Activated T-cell treated with anti-CD3 and anti-CD28 coated beads, Interleukin-2, amount 50 U/mL, for 72 hours (primary cell): Measurements from ENCODE around the gene TENM3. TPM values are rescaled to one million over a fixed set of nuclear protein-coding genes. Genes with fewer than 3 reads are reported as not detected.
"Not testable (repeated sequence)": the region's sequence is repeated elsewhere in the genome, so short reads cannot be mapped to it uniquely, and the experiment has no call there.

Source experiments
- ATAC-seq, 2 donors: fragments of 150-1000 bp; cut with Tn5 transposase; replicated peaks in 1 of 2; 2 replicates each; pipeline ENCODE4 v1.10.0; 2021; ENCODE audit warnings: moderate library complexity in 2 of 2, mild to moderate bottlenecking in 1 of 2
- DNase-seq, 2 donors: peaks; one replicate each; pipeline ENCODE4 v3.0.0; 2021 to 2022; ENCODE audit warnings: mixed read lengths in 1 of 2
- H3K27ac Mint-ChIP-seq: one replicate; pipeline ENCODE4 v1.8.0; 2022; ENCODE audit warnings: mild to moderate bottlenecking, moderate library complexity, mixed read lengths
- H3K27me3 Mint-ChIP-seq: one replicate; pipeline ENCODE4 v1.8.0; 2022; ENCODE audit warnings: low read depth, mixed read lengths
- H3K36me3 Mint-ChIP-seq, 2 donors: one replicate each; pipeline ENCODE4 v1.8.0; 2022; ENCODE audit warnings: mixed read lengths in 2 of 2, mild to moderate bottlenecking in 1 of 2; ENCODE audit not compliant: insufficient read depth in 2 of 2
- H3K4me1 Mint-ChIP-seq: one replicate; pipeline ENCODE4 v1.8.0; 2022; ENCODE audit warnings: low read depth, mixed read lengths
- H3K4me3 Mint-ChIP-seq, 2 donors: one replicate each; pipeline ENCODE4 v1.8.0; 2022; ENCODE audit warnings: mild to moderate bottlenecking in 2 of 2, mixed read lengths in 2 of 2, moderate library complexity in 2 of 2
- H3K9me3 Mint-ChIP-seq, 2 donors: one replicate each; pipeline ENCODE4 v1.8.0; 2022; ENCODE audit warnings: mixed read lengths in 2 of 2
- total RNA-seq, 2 donors: library from RNA; stranded (reverse); gene quantifications; one replicate each; pipeline ENCODE4 v1.2.3, GENCODE V29; 2022

Gene TENM3
- total RNA-seq, 2 donors from 2014 or later, result 0.12 TPM; not detected in 1

DNA sequence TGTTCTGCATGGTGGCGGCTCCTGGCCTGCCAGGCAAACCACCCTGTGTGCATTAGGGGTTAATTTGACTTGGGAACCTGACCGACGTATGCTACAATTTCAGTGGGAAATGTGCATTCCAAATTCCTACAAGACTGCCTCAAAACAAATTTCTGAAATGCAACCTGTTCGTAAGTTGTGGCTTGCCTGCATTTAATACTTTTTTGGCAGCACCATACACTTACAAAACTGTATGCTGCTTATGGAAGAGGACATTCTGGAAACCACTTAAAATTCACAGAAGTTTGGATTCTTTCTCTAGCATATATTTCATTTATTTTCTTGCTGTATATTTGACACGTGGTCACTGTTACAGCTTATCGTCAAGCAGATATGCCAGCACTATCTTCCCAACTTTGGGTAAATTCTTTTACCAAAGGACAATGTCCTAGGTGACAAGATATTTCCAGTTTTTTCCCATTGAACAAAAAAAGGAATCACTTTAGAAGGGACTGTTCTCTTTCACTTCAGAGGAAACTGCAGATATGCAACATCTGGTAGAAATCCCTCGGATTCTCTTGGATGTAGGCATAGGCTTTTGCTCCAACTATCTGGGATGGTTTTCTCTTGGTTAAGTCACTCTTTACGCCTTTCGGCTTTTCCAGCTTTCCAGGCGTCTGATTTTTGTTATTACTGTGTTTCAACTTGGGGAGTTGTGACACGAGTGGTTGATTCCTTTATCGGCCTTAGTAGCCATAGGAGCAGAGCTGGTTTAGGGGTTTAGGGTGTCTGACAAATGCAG lies 9.7 kb upstream of the TENM3 start:
- Mint-ChIP-seq H3K4me1 (no peaks in the 10 kb centered on the region), H3K4me3 (no peak overlapping the region), H3K36me3 (no peaks in the 10 kb centered on the region), H3K27ac (no peak overlapping the region), H3K27me3 (no peaks in the 10 kb centered on the region), H3K9me3 (peaks cover 3 to 4% of the 10 kb centered on the region in 2 donors)
- no peak for DNase-seq
- ATAC-seq, result no peak

DNA sequence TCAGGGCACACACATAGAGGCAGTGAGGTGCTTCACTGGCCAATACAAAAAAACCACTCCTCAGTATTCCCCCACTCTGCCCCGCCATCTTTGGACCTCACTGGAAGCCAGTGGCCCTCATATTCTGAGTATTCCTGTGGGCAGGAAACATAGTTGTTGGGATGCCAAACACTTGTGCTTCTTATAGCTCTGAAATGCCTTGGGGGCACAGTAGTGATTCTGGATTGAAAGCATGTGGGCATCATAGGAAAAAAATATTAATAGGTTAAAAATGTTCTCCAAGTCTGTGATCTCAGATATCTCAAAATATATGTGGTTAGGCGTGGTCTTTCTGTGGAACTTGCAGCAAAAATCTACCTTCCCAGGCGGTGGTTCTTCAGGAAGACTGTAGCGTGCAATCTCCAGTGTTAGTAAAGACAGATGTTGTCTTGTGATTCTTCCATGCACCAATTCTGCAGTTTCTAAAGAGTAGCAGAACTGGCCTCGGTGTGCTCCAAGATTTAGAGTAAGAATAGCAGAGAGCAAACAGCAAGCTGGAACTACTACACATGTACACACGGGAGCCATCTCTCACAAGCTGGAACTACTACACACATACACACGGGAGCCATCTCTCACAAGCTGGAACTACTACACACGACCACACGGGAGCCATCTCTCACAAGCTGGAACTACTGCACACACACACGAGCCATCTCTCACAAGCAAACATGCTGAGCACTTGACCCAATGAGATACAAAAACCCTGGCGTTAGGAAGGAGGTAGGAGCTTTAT lies 8.0 kb upstream of the TENM3 start:
- DNase-seq (no peak), ATAC-seq (no peak)
- H3K36me3 Mint-ChIP-seq, result no peaks in the 10 kb centered on the region
- no peaks in the 10 kb centered on the region for H3K4me1 Mint-ChIP-seq
- H3K4me3 Mint-ChIP-seq, result no peak overlapping the region
- H3K27ac Mint-ChIP-seq, result no peak overlapping the region
- H3K9me3 Mint-ChIP-seq, result peaks cover 3 to 4% of the 10 kb centered on the region in 2 donors
- no peaks in the 10 kb centered on the region for H3K27me3 Mint-ChIP-seq

DNA sequence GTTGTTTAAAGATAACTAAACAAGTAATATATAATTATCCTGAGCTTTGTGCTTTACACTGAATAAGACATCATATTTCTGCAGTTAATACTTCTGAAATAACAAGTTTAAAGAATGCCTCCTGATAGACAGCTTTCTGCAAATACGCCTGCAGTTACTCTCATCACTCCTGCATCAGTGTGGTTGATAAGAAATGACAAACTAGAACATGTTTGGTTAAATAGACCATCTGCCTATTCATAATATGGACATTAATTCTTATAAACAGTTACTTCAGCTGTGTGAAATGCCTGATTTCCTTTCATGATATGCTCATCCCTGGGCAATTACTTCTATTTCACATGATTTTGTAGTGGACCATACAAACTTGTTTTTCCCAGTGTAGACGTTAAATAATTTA lies 7.0 kb upstream of the TENM3 start:
- Mint-ChIP-seq H3K27ac (no peak overlapping the region), H3K9me3 (peaks cover 3 to 4% of the 10 kb centered on the region in 2 donors), H3K4me1 (no peaks in the 10 kb centered on the region), H3K36me3 (no peaks in the 10 kb centered on the region), H3K27me3 (no peaks in the 10 kb centered on the region), H3K4me3 (no peak overlapping the region)
- ATAC-seq, result no peak
- DNase-seq, result no peak

- ATAC-seq, H3K9me3 Mint-ChIP-seq, H3K36me3 Mint-ChIP-seq, H3K27ac Mint-ChIP-seq, H3K4me3 Mint-ChIP-seq, DNase-seq, H3K27me3 Mint-ChIP-seq, H3K4me1 Mint-ChIP-seq: not testable (repeated sequence)
Observed at GRCh38 chr4:182237010-182237409, 6.2 kb upstream of the TENM3 start.

GRCh38 chr4:182238355-182238931 lies 4.8 kb upstream of the TENM3 start:
- Mint-ChIP-seq H3K36me3 (no peaks in the 10 kb centered on the region), H3K27me3 (no peaks in the 10 kb centered on the region), H3K27ac (no peak overlapping the region), H3K4me1 (no peaks in the 10 kb centered on the region), H3K9me3 (peaks cover 7 to 9% of the 10 kb centered on the region in 2 donors), H3K4me3 (no peak overlapping the region)
- ATAC-seq (no peak), DNase-seq (no peak)

GRCh38 chr4:182240161-182241130 lies 2.8 kb upstream of the TENM3 start:
- no peak for DNase-seq
- no peak overlapping the region for H3K27ac Mint-ChIP-seq
- H3K9me3 Mint-ChIP-seq, result peaks cover 7 to 9% of the 10 kb centered on the region in 2 donors
- H3K4me1 Mint-ChIP-seq, result no peaks in the 10 kb centered on the region
- H3K27me3 Mint-ChIP-seq, result no peaks in the 10 kb centered on the region
- H3K36me3 Mint-ChIP-seq, result no peaks in the 10 kb centered on the region
- no peak for ATAC-seq
- no peak overlapping the region for H3K4me3 Mint-ChIP-seq

GRCh38 chr4:182242260-182242659 lies 942 bp upstream of the TENM3 start:
- ATAC-seq, H3K9me3 Mint-ChIP-seq, DNase-seq, H3K4me3 Mint-ChIP-seq, H3K27me3 Mint-ChIP-seq, H3K36me3 Mint-ChIP-seq, H3K27ac Mint-ChIP-seq, H3K4me1 Mint-ChIP-seq: not testable (repeated sequence)

GRCh38 chr4:182242787-182243186 lies 415 bp upstream of the TENM3 start:
- peaks cover 7% of the 10 kb centered on the region for H3K27me3 Mint-ChIP-seq
- no peaks in the 10 kb centered on the region for H3K4me1 Mint-ChIP-seq
- peaks cover 3 to 8% of the 10 kb centered on the region in 2 donors for H3K9me3 Mint-ChIP-seq
- H3K27ac Mint-ChIP-seq, result no peak overlapping the region
- no peaks in the 10 kb centered on the region for H3K36me3 Mint-ChIP-seq
- no peak overlapping the region for H3K4me3 Mint-ChIP-seq
- no peak for DNase-seq
- no peak for ATAC-seq

DNA sequence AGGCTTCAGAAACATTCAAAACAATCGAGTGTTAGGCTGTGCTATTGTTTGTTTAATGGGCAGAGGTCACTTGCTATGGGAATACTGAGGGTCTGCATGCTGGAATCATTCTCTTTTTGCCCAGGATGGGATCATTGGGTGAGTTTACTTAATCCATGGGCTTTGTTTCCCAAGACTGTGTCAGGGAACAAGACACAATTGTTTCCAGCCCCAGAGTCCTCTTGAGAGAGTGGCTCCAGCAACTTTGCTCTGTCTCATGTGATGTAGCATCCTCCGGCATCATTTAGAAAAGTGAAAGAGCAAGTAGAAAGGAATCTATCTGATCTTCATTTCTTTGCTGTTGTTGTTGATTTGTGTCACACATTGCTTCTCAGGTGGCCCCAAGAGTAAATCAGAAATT lies 1.8 kb downstream of the TENM3 start:
- Mint-ChIP-seq H3K36me3 (no peaks in the 10 kb centered on the region), H3K27ac (no peak overlapping the region), H3K4me3 (no peak overlapping the region), H3K9me3 (peaks cover 3 to 8% of the 10 kb centered on the region in 2 donors), H3K4me1 (no peaks in the 10 kb centered on the region), H3K27me3 (peaks cover 7% of the 10 kb centered on the region)
- ATAC-seq (no peak), DNase-seq (no peak)

- H3K4me1 Mint-ChIP-seq, result no peaks in the 10 kb centered on the region
- no peak overlapping the region for H3K27ac Mint-ChIP-seq
- ATAC-seq, result no peak
- H3K36me3 Mint-ChIP-seq, result no peaks in the 10 kb centered on the region
- peaks cover 3 to 8% of the 10 kb centered on the region in 2 donors for H3K9me3 Mint-ChIP-seq
- DNase-seq, result no peak
- H3K27me3 Mint-ChIP-seq, result peaks cover 7% of the 10 kb centered on the region
- H3K4me3 Mint-ChIP-seq, result no peak overlapping the region
Observed at GRCh38 chr4:182245541-182246215, 2.5 kb downstream of the TENM3 start.

- DNase-seq (no peak), ATAC-seq (no peak)
- H3K27me3 Mint-ChIP-seq, result peaks cover 7% of the 10 kb centered on the region
- H3K4me1 Mint-ChIP-seq, result no peaks in the 10 kb centered on the region
- no peak overlapping the region for H3K27ac Mint-ChIP-seq
- H3K4me3 Mint-ChIP-seq, result no peak overlapping the region
- no peaks in the 10 kb centered on the region for H3K36me3 Mint-ChIP-seq
- peaks cover 3 to 8% of the 10 kb centered on the region in 2 donors for H3K9me3 Mint-ChIP-seq
Observed at GRCh38 chr4:182246401-182247205, 3.4 kb downstream of the TENM3 start.
